KBM-7 (cell line): ENCODE data around the gene ZNF385C.
"Not testable (repeated sequence)": the region's sequence is repeated elsewhere in the genome, so short reads cannot be mapped to it uniquely, and the experiment has no call there.

ENCODE experiments used
- DNase-seq: peaks from one replicate; pipeline ENCODE4 v3.0.0-alpha.2; 2015
- in situ Hi-C: fragments of 300-500 bp; cut with MboI; formaldehyde crosslinking; loops from 2 replicates; pipeline ENCODE4 v1.14.3; 2020; ENCODE audit warnings: low sequenced_read_pairs, low pct_unique_long_range_greater_than_20kb, mixed read lengths

Gene ZNF385C

DNA sequence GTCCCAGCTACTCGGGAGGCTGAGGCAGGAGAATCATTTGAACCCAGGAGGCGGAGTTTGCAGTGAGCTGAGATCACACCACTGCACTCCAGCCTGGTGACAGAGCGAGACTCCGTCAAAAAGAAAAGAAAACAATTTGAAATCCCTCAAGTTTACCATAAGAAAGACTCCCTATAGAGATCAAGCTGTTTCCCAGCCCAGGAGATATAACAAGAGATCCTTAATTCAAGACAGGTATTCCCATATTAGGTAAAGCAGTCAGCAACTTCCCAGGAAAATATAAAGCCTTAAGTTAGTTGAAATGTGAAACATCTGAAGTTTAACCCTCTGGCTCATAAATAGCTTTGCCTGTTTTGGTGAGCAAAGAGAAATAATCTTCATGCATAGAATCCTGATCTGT, 85.9 kb downstream of the ZNF385C start:
- in situ Hi-C loops, DNase-seq: not testable (repeated sequence)

GRCh38 chr17:42010898-42011516, 87.3 kb downstream of the ZNF385C start:
- in situ Hi-C loops = no loop called here
- DNase-seq = peak; percentile 40

DNA sequence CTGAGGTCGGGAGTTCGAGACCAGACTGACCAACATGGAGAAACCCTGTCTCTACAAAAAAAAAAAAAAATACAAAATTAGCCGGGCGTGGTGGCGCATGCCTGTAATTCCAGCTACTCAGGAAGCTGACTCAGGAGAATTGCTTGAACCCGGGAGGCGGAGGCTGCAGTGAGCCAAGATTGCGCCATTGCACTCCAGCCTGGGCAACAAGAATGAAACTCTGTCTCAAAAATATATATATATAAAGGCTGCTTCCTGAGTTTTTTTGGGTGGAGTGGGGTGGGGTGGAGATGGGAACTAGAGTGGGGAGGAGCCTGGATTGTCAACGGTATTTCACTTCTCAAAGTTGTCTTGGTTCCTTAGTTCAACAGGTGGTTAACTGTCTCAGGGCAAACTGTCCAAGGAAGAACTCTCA, 88.0 kb downstream of the ZNF385C start:
- DNase-seq = peak; percentile 48
- in situ Hi-C loops = not testable (repeated sequence)

DNA sequence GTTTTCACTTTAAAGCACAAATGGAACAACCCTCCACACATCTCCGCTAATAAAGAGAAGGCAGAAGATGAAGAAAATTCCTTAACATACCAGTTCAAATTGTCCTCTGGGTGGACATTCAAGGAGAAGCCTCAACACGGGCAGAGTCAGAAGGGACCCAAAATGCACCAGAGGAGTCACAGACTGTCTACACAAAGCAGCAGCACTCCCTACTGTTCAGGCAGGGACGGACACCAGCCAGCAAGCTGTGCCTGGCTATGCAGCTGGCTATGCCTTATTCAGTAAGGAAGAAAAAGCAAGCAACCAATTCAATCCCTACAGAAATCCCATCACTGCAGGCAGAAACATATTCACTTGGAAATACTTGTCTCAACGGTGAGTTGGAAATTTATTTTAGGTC, 89.1 kb downstream of the ZNF385C start:
- in situ Hi-C loops = no loop called here
- DNase-seq = peak; percentile 14

DNA sequence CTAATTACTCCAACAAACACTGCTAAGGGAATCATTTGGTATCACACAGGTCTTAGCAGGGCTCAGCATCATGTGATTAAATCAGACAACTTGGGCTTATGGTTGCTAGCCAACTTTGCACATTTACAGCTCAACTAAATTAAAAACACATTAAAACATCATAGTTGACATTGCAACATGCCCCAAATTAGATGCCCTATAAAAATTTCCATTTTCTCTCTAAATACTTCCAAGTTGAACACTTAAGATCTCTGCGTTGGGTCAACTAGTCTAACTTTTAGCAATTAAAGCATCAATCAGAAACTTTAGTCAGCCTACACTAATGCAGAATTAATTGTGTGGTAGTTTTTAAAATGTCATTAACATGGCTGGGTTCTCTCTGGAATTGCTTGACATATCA, 93.1 kb downstream of the ZNF385C start:
- in situ Hi-C loops = no loop called here
- DNase-seq = no peak

GRCh38 chr17:42002792-42003301, 95.4 kb downstream of the ZNF385C start:
- no peak for DNase-seq
- in situ Hi-C loops = no loop called here

DNA sequence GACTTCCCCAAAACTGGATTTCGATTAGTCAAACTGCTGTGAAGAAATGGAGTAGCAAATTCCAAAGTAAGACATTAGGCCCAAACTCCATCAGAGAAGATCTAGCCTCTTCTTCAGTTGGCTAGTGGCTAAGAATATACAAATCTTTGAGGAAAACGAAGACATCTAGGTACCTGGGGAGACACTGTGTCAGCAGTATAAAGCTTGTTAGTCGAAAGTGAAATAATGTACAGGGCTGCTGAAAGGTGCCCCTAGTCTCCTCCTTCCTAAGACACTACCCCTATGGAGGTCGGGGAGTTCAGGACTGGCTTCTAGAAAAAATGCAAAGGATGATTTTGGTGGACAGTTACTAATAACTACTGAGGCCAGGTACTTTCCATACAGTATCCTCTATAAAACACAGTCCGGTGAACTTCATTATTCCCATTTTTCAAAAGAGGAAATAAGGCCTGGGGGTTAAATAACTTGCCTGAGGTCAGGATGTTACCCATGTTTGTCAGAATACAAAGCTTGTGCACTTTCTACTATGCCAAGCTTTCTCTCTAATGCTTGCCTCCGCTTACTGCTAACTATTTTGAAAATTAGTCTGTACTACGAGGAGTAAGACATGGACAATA, 96.0 kb downstream of the ZNF385C start:
- in situ Hi-C loops = no loop called here
- DNase-seq = no peak

DNA sequence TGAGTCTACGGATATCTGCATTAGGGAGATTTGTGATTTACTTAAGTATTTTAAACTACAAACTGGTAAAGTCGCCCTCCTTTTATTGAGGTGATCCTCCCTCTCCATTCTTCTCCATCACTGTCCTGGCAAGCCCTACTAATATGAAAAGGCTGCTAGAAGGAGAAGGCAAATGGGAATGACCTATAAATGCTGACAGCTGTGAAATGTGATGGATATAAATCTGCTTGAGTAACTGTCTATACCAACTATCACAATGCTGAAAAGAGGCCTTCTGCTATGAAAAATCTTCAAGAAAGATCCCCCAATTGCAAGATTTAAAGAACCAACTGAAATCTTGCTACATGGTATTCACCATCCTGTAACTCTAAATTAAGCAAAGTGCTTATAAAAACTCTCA, 96.5 kb downstream of the ZNF385C start:
- in situ Hi-C loops = no loop called here
- DNase-seq = no peak

DNA sequence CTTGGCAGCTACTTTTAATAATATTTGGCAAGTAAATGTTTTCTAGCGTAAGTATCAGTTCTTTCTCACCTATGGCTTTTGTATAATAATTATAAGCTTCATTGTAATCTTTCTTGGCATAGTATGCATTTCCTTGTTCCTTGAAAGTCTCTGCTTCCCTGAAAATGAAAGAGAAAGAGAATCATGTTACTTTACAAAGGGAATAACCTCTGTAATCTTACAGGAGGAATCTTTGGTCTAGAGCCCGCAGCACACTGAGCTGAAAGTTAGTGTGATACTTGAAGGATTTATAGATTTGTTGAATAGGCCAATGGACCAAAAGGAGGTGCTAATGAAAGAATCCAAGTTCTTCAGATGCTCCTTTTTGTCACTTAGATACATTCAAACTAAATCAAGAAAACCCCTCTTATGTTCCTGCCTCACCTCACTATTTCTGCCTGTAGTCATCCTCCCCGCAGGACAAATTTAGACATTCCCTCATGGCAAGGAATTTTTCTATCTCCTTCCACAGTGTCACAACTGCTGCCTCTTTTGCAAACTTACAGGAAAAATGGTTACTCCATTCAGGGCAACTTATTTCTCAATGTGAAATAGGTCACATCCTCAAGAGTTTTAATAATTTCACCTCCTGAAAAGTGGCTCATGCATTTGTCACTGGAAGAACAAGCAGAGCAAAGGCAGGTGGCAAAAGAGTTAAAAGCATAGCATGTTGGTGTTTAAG, 97.7 kb downstream of the ZNF385C start:
- DNase-seq = no peak
- in situ Hi-C loops = no loop called here

GRCh38 chr17:41998497-41998896, 99.8 kb downstream of the ZNF385C start:
- in situ Hi-C loops = no loop called here
- no peak for DNase-seq

- DNase-seq = no peak
- in situ Hi-C loops = no loop called here
Measured at GRCh38 chr17:41996855-41997164, 101.5 kb downstream of the ZNF385C start.

GRCh38 chr17:41992576-41992975, 105.7 kb downstream of the ZNF385C start:
- in situ Hi-C loops = no loop called here
- DNase-seq = no peak

- no peak for DNase-seq
- in situ Hi-C loops = no loop called here
Measured at GRCh38 chr17:41989702-41990419, 108.4 kb downstream of the ZNF385C start.

DNA sequence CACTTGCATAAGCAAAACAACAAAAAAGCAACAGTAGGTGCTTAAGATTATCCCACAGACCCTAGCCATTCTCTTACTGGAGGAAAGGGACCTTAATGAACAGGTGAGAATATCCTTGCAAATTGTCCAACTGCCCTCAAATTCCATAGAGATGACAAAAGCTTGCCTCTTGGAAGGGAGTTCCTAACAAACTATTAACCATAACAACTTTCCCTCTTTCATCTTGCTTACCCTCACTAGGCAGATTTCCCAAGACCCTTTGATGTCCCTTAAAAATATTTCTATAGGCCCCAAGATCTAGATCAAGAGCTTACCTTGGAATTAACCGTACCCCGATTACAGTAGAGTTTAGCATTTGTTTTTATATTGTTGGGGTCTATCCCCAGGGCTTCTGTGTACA, 109.9 kb downstream of the ZNF385C start:
- in situ Hi-C loops = no loop called here
- no peak for DNase-seq

DNA sequence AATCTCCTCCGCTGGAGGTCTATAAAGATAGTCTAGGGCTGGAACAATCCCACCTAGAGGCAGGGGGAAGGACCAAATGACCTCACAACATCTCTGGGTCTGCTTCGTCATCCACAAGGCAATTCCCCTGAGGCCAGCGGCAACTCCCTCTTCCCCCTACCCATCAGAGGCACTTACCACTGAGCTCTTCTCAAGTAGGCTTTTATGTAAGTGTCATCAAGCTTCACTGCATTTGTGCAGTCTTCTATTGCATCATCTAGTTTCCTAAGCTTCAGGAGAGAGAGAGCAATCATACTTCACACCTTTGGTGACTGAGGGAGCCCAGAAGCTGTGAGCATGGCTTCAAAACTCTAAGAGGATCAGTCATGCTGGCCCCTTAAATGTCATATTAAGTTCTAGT, 110.6 kb downstream of the ZNF385C start:
- DNase-seq = no peak
- in situ Hi-C loops = no loop called here

GRCh38 chr17:41986634-41987033, 111.6 kb downstream of the ZNF385C start:
- in situ Hi-C loops = no loop called here
- DNase-seq = no peak

DNA sequence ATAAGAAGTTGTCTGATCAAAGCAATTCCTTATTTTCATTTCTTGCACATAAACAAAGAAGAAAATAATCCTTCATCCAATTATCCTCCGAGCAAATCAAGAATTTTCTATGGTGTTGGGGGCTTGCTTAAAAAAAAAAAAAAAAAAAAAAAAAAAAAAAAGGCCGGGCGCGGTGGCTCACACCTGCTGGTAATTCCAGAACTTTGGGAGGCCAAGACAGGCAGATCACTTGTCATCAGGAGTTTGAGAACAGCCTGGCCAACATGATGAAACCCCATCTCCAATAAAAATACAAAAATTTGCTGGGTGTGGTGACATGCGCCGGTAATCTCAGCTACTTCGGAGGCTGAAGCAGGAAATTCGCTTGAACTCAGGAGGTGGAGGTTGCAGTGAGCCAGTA, 112.4 kb downstream of the ZNF385C start:
- no peak for DNase-seq
- in situ Hi-C loops = no loop called here

- in situ Hi-C loops = no loop called here
- DNase-seq = no peak
Measured at GRCh38 chr17:41984454-41984853, 113.8 kb downstream of the ZNF385C start.

- in situ Hi-C loops = no loop called here
- no peak for DNase-seq
Measured at GRCh38 chr17:41982026-41982760, 116.1 kb downstream of the ZNF385C start.
